HEK293T (cell line): ENCODE measurements around the gene GRID2.
"Not testable (repeated sequence)": the region's sequence is repeated elsewhere in the genome, so short reads cannot be mapped to it uniquely, and the experiment has no call there.

ENCODE experiments used
- CTCF ChIA-PET: fragments of 350-600 bp; formaldehyde crosslinking; extraction: SDS; loops from one replicate; lab custom pipeline; 2021; ENCODE audit warnings: antibody characterized with exemption, inconsistent platforms; lab: Yijun Ruan, JAX
- POLR2A ChIA-PET: fragments of 350-600 bp; formaldehyde crosslinking; extraction: SDS; loops from one replicate; lab custom pipeline; 2020; ENCODE audit warnings: antibody characterized with exemption, inconsistent platforms; lab: Yijun Ruan, JAX
- DNase-seq: peaks from one replicate; pipeline ENCODE4 v3.0.0; 2012; ENCODE audit warnings: mixed read lengths; ENCODE audit errors: extremely low spot score
- ARNT ChIP-seq: fragments of 450-650 bp; IDR thresholded peaks from 2 replicates; pipeline ENCODE4 v1.6.1; 2017; ENCODE audit warnings: mild to moderate bottlenecking
- BHLHE40 ChIP-seq: fragments of 450-650 bp; IDR thresholded peaks from 2 replicates; pipeline ENCODE4 v1.6.1; 2016; ENCODE audit warnings: mild to moderate bottlenecking, moderate library complexity, borderline replicate concordance
- CTBP1 ChIP-seq: fragments of 450-650 bp; IDR thresholded peaks from 2 replicates; pipeline ENCODE4 v1.6.1; 2016; ENCODE audit warnings: borderline replicate concordance
- ELF4 ChIP-seq: fragments of 450-650 bp; IDR thresholded peaks from 2 replicates; pipeline ENCODE4 v1.6.1; 2017; ENCODE audit warnings: antibody characterized with exemption
- FOXA1 ChIP-seq: fragments of 450-650 bp; IDR thresholded peaks from 2 replicates; pipeline ENCODE4 v1.6.1; 2016; ENCODE audit warnings: mild to moderate bottlenecking
- FOXK2 ChIP-seq: fragments of 450-650 bp; IDR thresholded peaks from 2 replicates; pipeline ENCODE4 v1.6.1; 2016; ENCODE audit warnings: mild to moderate bottlenecking
- FOXM1 ChIP-seq: fragments of 450-650 bp; IDR thresholded peaks from 2 replicates; pipeline ENCODE4 v1.6.1; 2017; ENCODE audit warnings: mild to moderate bottlenecking, borderline replicate concordance
- HDGF ChIP-seq: fragments of 450-650 bp; IDR thresholded peaks from 2 replicates; pipeline ENCODE4 v1.6.1; 2017; ENCODE audit warnings: antibody characterized with exemption, borderline replicate concordance
- L3MBTL2 ChIP-seq: fragments of 450-650 bp; conservative IDR thresholded peaks from 2 replicates; pipeline ENCODE4 v1.6.1; 2016; ENCODE audit warnings: mild to moderate bottlenecking
- LEF1 ChIP-seq: fragments of 450-650 bp; IDR thresholded peaks from 2 replicates; pipeline ENCODE4 v1.6.1; 2017; ENCODE audit warnings: mild to moderate bottlenecking, borderline replicate concordance
- NFRKB ChIP-seq: fragments of 450-650 bp; IDR thresholded peaks from 2 replicates; pipeline ENCODE4 v1.6.1; 2016; ENCODE audit warnings: mild to moderate bottlenecking, moderate library complexity
- SP1 ChIP-seq: fragments of 450-650 bp; IDR thresholded peaks from 2 replicates; pipeline ENCODE4 v1.6.1; 2017
- SUZ12 ChIP-seq: fragments of 450-650 bp; IDR thresholded peaks from 2 replicates; pipeline ENCODE4 v1.6.1; 2016; ENCODE audit warnings: mild to moderate bottlenecking
- TARDBP ChIP-seq: fragments of 450-650 bp; IDR thresholded peaks from 2 replicates; pipeline ENCODE4 v1.6.1; 2016
- ZNF384 ChIP-seq: fragments of 450-650 bp; IDR thresholded peaks from 2 replicates; pipeline ENCODE4 v1.6.1; 2016
- TF ChIP-seq, protein P1 (sequence below): fragments of 450-650 bp; IDR thresholded peaks from 2 replicates; pipeline ENCODE4 v1.6.1; 2016

GRID2 gene

DNA sequence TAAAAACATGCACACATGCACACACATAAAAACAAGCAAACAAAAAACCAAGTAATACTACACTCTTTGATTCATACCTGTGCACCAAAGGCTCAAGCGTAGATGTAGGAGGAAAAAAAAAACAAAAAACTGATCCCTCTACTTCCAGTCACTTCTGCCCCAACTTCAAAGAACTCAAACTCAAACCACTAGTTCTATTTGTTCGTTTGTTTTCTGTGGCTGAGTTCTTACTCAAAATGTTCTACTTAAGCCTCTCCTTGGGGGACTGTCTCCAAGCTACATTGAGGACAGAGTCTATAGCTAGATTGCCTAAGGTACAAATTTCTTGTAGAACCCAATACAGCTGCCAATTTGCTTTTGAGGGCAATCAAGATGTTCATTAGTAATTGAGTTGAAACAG, 1353.8 kb downstream of the GRID2 start:
- ChIA-PET POLR2A (no interaction called here), CTCF (no interaction called here)
- no peak for DNase-seq
- TF ChIP-seq NFRKB, result no peak
- no peak for TF ChIP-seq ELF4
- no peak for TF ChIP-seq SUZ12

DNA sequence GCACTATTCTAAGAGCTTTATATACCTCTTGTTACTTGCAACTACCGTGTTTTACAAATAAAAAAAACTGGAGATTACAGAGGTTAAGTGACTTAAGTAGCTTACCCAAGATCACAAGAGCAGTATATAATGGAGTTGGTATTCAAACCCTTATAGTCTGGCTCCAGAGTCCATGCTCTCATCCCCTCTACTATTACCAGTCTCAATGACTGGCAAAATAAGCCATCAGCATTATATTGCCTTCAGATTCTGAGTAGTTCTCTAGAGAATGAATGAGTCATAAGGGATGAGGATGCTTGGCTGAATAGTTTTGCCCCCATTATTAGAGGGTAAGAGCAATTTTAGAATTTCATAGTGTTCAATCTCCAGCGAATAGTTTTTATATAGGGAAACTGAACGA, 1354.7 kb downstream of the GRID2 start:
- ChIA-PET CTCF (no interaction called here), POLR2A (no interaction called here)
- no peak for DNase-seq
- TF ChIP-seq BHLHE40 (no peak), L3MBTL2 (no peak), SP1 (no peak), TARDBP (no peak), ZNF384 (no peak)
- TF ChIP-seq, protein P1, sequence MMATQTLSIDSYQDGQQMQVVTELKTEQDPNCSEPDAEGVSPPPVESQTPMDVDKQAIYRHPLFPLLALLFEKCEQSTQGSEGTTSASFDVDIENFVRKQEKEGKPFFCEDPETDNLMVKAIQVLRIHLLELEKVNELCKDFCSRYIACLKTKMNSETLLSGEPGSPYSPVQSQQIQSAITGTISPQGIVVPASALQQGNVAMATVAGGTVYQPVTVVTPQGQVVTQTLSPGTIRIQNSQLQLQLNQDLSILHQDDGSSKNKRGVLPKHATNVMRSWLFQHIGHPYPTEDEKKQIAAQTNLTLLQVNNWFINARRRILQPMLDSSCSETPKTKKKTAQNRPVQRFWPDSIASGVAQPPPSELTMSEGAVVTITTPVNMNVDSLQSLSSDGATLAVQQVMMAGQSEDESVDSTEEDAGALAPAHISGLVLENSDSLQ, result no peak

DNA sequence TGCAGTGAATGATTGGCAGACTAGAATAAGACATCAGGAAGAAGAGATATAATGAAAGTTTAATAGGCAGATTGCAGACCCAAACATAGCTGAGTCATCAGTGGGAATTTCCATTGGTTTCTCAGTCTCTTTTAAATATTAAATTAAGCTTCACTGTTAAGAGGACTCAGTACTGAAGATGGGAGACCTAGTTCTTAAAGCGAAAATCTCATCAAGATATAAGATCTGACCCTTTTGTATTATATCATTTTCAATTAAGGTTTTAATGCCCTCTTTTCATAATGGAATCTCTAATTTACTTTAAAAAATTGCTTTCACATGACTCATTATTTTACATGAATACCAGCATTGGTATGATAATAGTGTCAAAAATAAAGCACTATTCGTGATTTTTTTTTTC, 1355.9 kb downstream of the GRID2 start:
- POLR2A ChIA-PET, result no interaction called here
- CTCF ChIA-PET, result no interaction called here
- DNase-seq, result no peak
- no peak for TF ChIP-seq LEF1
- no peak for TF ChIP-seq TARDBP
- TF ChIP-seq SP1, result no peak
- no peak for TF ChIP-seq L3MBTL2
- no peak for TF ChIP-seq SUZ12
- no peak for TF ChIP-seq FOXA1
- TF ChIP-seq HDGF, result no peak
- no peak for TF ChIP-seq FOXM1
- TF ChIP-seq NFRKB, result no peak
- TF ChIP-seq ELF4, result no peak
- TF ChIP-seq, protein P1, result no peak
- no peak for TF ChIP-seq ARNT
- no peak for TF ChIP-seq CTBP1
- no peak for TF ChIP-seq ZNF384
- TF ChIP-seq FOXK2, result no peak
- TF ChIP-seq BHLHE40, result no peak

DNA sequence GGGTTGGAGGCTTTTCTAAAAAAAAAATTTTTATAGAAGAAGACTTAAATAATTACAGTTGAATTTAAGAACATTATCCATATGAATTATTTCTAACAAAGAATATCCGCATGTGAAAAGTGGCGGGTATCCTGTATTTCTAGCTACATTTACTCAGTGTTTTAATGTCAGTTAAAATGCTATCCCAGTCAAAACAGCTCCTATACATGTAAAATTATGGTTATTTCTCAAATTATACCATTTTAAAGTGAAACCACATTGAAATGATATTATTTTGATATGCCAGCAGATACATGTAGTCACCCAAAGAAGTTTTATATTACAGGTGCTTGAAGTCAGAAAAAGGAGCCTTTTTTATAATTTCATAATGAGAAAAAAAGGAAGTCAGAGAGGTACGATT, 1356.3 kb downstream of the GRID2 start:
- ChIA-PET CTCF (no interaction called here), POLR2A (no interaction called here)

DNA sequence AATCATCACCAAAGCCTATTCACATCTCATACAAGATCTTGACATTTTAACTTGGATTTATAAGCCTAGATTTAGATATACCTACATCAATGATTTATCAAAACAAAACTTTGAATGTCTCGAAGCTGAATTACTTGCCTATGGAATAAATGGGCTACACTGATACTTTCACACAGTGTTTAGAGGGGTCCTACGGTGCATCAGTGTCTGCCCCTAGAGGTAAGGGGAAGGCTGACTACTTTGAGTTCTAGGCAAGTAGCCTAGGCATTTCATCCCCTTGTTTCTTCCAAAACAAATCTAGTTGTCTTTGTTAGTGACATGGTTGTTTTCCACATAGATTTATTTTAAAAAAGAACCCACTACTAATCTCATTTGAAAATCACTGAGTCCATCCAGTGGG, 1366.7 kb downstream of the GRID2 start:
- TF ChIP-seq NFRKB (no peak), ZNF384 (no peak), LEF1 (no peak)
- POLR2A ChIA-PET, result no interaction called here
- CTCF ChIA-PET, result no interaction called here
- no peak for DNase-seq

More for the DNA sequence above, 1356.3 kb downstream of the GRID2 start:
- DNase-seq, result no peak
- TF ChIP-seq FOXM1 (no peak), ZNF384 (no peak), LEF1 (no peak), FOXA1 (no peak), FOXK2 (no peak)

DNA sequence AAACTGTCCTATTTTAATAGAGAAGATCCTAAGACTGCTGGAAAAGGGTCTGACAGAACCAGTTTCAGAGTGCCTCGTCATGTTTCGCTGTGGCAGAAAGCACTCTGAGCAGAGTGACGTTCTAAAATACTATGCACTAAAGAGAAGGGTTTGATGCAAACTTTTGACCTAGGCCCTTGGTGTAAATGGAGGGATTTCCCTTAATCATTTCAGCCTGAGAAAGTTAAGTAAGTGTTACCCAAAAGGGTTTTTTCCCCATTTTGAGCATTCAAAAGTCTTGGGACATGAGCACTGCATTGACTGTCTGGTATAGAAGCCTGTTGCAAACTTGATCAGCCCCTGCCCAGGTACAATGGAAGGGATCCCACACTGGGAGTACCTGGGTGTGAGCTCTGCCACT, 1367.3 kb downstream of the GRID2 start:
- POLR2A ChIA-PET, result no interaction called here
- DNase-seq, result no peak
- CTCF ChIA-PET, result no interaction called here
- TF ChIP-seq ZNF384 (no peak), ELF4 (no peak), LEF1 (no peak), CTBP1 (no peak), SUZ12 (no peak), HDGF (no peak), NFRKB (no peak), FOXK2 (no peak), L3MBTL2 (no peak), BHLHE40 (no peak)
- TF ChIP-seq, protein P1, result no peak

DNA sequence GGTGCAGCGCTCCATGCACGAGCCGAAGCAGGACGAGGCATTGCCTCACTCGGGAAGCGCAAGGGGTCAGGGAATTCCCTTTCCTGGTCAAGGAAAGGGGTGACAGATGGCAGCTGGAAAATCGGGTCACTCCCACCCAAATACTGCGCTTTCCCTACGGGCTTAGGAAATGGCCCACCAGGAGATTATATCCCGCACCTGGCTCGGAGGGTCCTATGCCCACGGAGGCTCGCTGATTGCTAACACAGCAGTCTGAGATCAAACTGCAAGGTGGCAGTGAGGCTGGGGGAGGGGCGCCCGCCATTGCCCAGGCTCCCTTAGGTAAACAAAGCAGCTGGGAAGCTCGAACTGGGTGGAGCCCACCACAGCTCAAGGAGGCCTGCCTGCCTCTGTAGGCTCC, 1373.2 kb downstream of the GRID2 start:
- CTCF ChIA-PET, POLR2A ChIA-PET, DNase-seq: not testable (repeated sequence)

DNA sequence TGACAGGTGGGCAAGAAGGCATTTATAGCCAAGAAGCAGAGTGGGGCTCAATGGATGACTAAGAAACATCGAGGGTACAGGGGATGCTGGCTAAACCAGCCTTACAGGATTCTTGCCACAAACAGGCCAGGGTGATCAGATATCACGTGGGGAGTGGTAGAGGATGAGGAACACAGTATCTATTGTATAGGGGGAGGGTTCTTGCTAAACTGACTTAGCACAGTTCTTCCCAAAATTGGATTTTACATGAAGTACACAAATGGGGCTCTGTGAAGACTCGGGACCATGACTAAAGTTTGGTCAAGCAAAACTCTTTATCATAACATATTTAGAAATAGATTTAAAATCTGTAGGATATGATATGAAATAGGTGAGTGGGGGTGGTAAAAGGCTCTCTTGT, 1380.8 kb downstream of the GRID2 start:
- ChIA-PET CTCF (no interaction called here), POLR2A (no interaction called here)
- no peak for TF ChIP-seq LEF1
- TF ChIP-seq BHLHE40, result no peak
- TF ChIP-seq NFRKB, result no peak
- TF ChIP-seq CTBP1, result no peak
- no peak for TF ChIP-seq HDGF
- TF ChIP-seq ARNT, result no peak
- TF ChIP-seq SUZ12, result no peak
- TF ChIP-seq ZNF384, result no peak
- TF ChIP-seq SP1, result no peak
- TF ChIP-seq FOXM1, result no peak
- TF ChIP-seq L3MBTL2, result no peak
- TF ChIP-seq, protein P1, result no peak
- no peak for TF ChIP-seq TARDBP
- no peak for TF ChIP-seq FOXK2
- TF ChIP-seq FOXA1, result no peak
- no peak for TF ChIP-seq ELF4
- no peak for DNase-seq
